HepG2 (cell line): ENCODE results near the gene BPHL. TPM values are rescaled to one million over a fixed set of nuclear protein-coding genes. Genes with fewer than 3 reads are reported as not detected.

Source experiments
- ATAC-seq: fragments of 200-7000 bp; cut with Tn5 transposase; 3 replicates; pipeline ENCODE4 v1.9.1; 2020; ENCODE audit warnings: mild to moderate bottlenecking, moderate library complexity
- BruUV-seq: library from RNA; stranded (reverse); fragments of 400-500 nt; replicated peaks from 2 replicates; lab custom pipeline; 2021; lab: Mats Ljungman, UMichigan
- CTCF ChIA-PET: fragments of 300-600 bp; formaldehyde crosslinking; extraction: SDS; loops from one replicate; lab custom pipeline; 2021; ENCODE audit warnings: low total read pairs, inconsistent platforms, low intra/inter-chr PET ratio; lab: Yijun Ruan, JAX
- POLR2A ChIA-PET: fragments of 350-600 bp; sonication (Branson Sonifier 250); formaldehyde crosslinking; loops from one replicate; lab custom pipeline; 2020; ENCODE audit warnings: antibody characterized with exemption, inconsistent platforms; lab: Yijun Ruan, JAX
- DNase-seq: peaks from one replicate; pipeline ENCODE4 v3.0.0-alpha.2; 2015; ENCODE audit warnings: low spot score
- FAIRE-seq: peaks from 3 replicates; lab custom pipeline; 2011; peaks lifted over from hg19 to GRCh38; lab: Jason Lieb, UNC
- H2AFZ ChIP-seq: one replicate; pipeline ENCODE4 v1.6.1; 2011; ENCODE audit warnings: low read length, inconsistent platforms
- H3K27ac ChIP-seq: fragments of 300-600 bp; 3 replicates; pipeline ENCODE4 v1.8.0; 2011; ENCODE audit warnings: mixed run types, mild to moderate bottlenecking, mixed read lengths, low read length, inconsistent platforms; ENCODE audit not compliant: insufficient read depth; ENCODE audit errors: extremely low read length
- H3K27me3 ChIP-seq, 2 experiments: fragments of 200-600 bp in 1 of 2; 2 replicates in 1 of 2; 3 replicates in 1 of 2; pipeline versions ENCODE4 v1.6.0 to v1.8.0; 2011; ENCODE audit warnings: low read length in 2 of 2, mild to moderate bottlenecking in 2 of 2, moderate library complexity in 2 of 2, inconsistent platforms in 1 of 2; ENCODE audit not compliant: insufficient read depth in 2 of 2, control insufficient read depth in 1 of 2
- H3K36me3 ChIP-seq, 2 experiments: fragments of 200-600 bp in 1 of 2; replicated peaks in 1 of 2; 2 replicates in 1 of 2; 3 replicates in 1 of 2; pipeline versions ENCODE4 v1.5.1 to v1.8.0; 2011; ENCODE audit warnings: low read length in 2 of 2, inconsistent platforms in 1 of 2; ENCODE audit not compliant: insufficient read depth in 2 of 2, control insufficient read depth in 1 of 2
- H3K4me1 ChIP-seq: 2 replicates; pipeline ENCODE4 v1.5.1; 2012; ENCODE audit warnings: low read length, inconsistent platforms; ENCODE audit not compliant: insufficient read depth
- H3K4me2 ChIP-seq: 2 replicates; pipeline ENCODE4 v1.6.0; 2011; ENCODE audit warnings: low read depth, low read length, inconsistent platforms
- H3K4me3 ChIP-seq, 3 experiments: fragments of 200-600 bp in 1 of 3; sonication (generic), shearing (Covaris generic) in 1 of 3; replicated peaks in 1 of 3; 2 replicates each; pipeline ENCODE4 v1.5.1; 2011 to 2016; ENCODE audit warnings: low read length in 3 of 3, inconsistent platforms in 2 of 3, low read depth in 2 of 3, mild to moderate bottlenecking in 2 of 3, control low read depth in 1 of 3, mixed read lengths in 1 of 3; ENCODE audit not compliant: insufficient read depth in 1 of 3
- H3K79me2 ChIP-seq: one replicate; pipeline ENCODE4 v1.6.1; 2011; ENCODE audit warnings: low read length, inconsistent platforms; ENCODE audit not compliant: insufficient read depth
- H3K9ac ChIP-seq: 2 replicates; pipeline ENCODE4 v1.6.0; 2011; ENCODE audit warnings: mild to moderate bottlenecking, low read depth, low read length, inconsistent platforms; ENCODE audit not compliant: insufficient read depth
- H3K9me3 ChIP-seq: 2 replicates; pipeline ENCODE4 v1.5.1; 2012; ENCODE audit warnings: mild to moderate bottlenecking, low read length
- H4K20me1 ChIP-seq: 2 replicates; pipeline ENCODE4 v1.6.0; 2011; ENCODE audit warnings: inconsistent platforms, mild to moderate bottlenecking, low read length, moderate library complexity; ENCODE audit not compliant: insufficient read depth
- ATF7 ChIP-seq, 2 experiments: fragments of 450-650 bp in 1 of 2; sonication (generic) in 1 of 2; formaldehyde crosslinking in 1 of 2; IDR thresholded peaks; 2 replicates each; pipeline versions ENCODE4 v1.4.0 to v1.6.1; 2016 to 2020; ENCODE audit warnings: antibody characterized with exemption in 1 of 2, mild to moderate bottlenecking in 1 of 2, missing genetic modification reagents in 1 of 2
- CEBPZ ChIP-seq: IDR thresholded peaks from 2 replicates; pipeline ENCODE4 v1.6.1; 2012; ENCODE audit warnings: low read length, improper control_type of control experiment
- CREB1 ChIP-seq, 2 experiments: fragments of 450-650 bp in 1 of 2; IDR thresholded peaks; 2 replicates each; pipeline ENCODE4 v1.6.1; 2016 to 2017; ENCODE audit warnings: control low read depth in 1 of 2, mild to moderate bottlenecking in 1 of 2, missing compliant biosample characterization in 1 of 2, missing genetic modification characterization in 1 of 2
- WGBS: methylation state at CpG from one replicate; pipeline ENCODE4 v1.1.6; 2017; ENCODE audit warnings: low lambda C conversion rate; 5-methylcytosine and 5-hydroxymethylcytosine counted together
- in situ Hi-C: cut with HindIII; loops from 2 replicates; pipeline ENCODE4 v1.10.0; 2017; ENCODE audit warnings: low pct_unique_long_range_greater_than_20kb; ENCODE audit not compliant: extremely low pct_ligation_motif_present
- intact Hi-C: fragments of 100-400 bp; cut with micrococcal nuclease; formaldehyde crosslinking; loops from one replicate; pipeline ENCODE4 v1.10.0; 2022; ENCODE audit not compliant: unreplicated experiment
- polyA plus RNA-seq, 8 experiments: library from polyadenylated mRNA; depleted of rRNA in 3 of 8; stranded (reverse) in 7 of 8; unstranded in 1 of 8; fragments of >200 nt; fragmentation: Illumina TruSeq in 4 of 8; extraction: Trizol in 4 of 8; gene quantifications; 2 replicates each; pipeline versions ENCODE4 v1.2.1 to v1.2.3, GENCODE V29; 2011 to 2016; ENCODE audit warnings: low read depth in 4 of 8, missing spikeins in 1 of 8, mixed read lengths in 1 of 8; ENCODE audit not compliant: insufficient read depth in 1 of 8
- total RNA-seq, 5 experiments: library from RNA; depleted of rRNA; stranded (reverse); fragments of >200 nt; fragmentation: Illumina TruSeq; extraction: Trizol; gene quantifications; 2 replicates each; pipeline ENCODE4 v1.2.3, GENCODE V29; 2016; ENCODE audit warnings: low read depth in 1 of 5

Gene BPHL
- total and polyA plus RNA-seq, 2 of the 13 experiments (the other 11 are each of a cell fraction or from before 2014, with no cell fraction given) = 37.8 to 39.5 TPM

GRCh38 chr6:3128356-3129108 is 10.0 kb downstream of the BPHL start:
- no peak overlapping the region for H3K4me3 ChIP-seq
- POLR2A ChIA-PET = interaction anchor here (0.8 to 1.0 kb wide), 2 partner anchors 11 to 103 kb away, joined by 3 read pairs; no protein-coding TSS in a partner anchor
- H3K4me1 ChIP-seq = peaks cover 21% of the 10 kb centered on the region
- H3K27ac ChIP-seq = no peak overlapping the region
- no peaks in the 10 kb centered on the region for H3K27me3 ChIP-seq
- no peak overlapping the region for H3K4me2 ChIP-seq
- H3K79me2 ChIP-seq = no peaks in the 10 kb centered on the region
- H4K20me1 ChIP-seq = no peaks in the 10 kb centered on the region
- no peak for DNase-seq
- TF ChIP-seq CREB1 (IDR thresholded peaks at IDR 0.05) (peak; percentile 52), CREB1 (CRISPR knock-in tag; IDR thresholded peaks at IDR 0.05) (no peak), CEBPZ (no peak), ATF7 (IDR thresholded peaks at IDR 0.05) (peak; percentile 92), ATF7 (CRISPR knock-in tag; IDR thresholded peaks at IDR 0.05) (no peak)
- TF ChIP-seq, all 625 proteins: peak for 2
- WGBS = 98% methylated on average over 15 of the region's 15 CpGs
- no TSS peak for BruUV-seq
- no peak overlapping the region for H2AFZ ChIP-seq
- peaks cover 4 to 38% of the 10 kb centered on the region in 2 experiments; a peak in 4 of 5 replicates for H3K36me3 ChIP-seq
- intact Hi-C loops (loop anchor here (5.0 kb wide), 1 partner anchor 69 kb away; no protein-coding TSS in a partner anchor), in situ Hi-C loops (no loop called here)
- no peak overlapping the region for H3K9ac ChIP-seq
- FAIRE-seq (no peak), ATAC-seq (no peak)
- CTCF ChIA-PET = no interaction called here
- no peaks in the 10 kb centered on the region for H3K9me3 ChIP-seq
